ENCODE data around the gene THAP7. TPM values are rescaled to one million over a fixed set of nuclear protein-coding genes. Genes with fewer than 3 reads are reported as not detected.

The THAP7 gene
- total and polyA plus RNA-seq, 7 donors: 19.9 to 59.4 (median 39.2) TPM

DNA sequence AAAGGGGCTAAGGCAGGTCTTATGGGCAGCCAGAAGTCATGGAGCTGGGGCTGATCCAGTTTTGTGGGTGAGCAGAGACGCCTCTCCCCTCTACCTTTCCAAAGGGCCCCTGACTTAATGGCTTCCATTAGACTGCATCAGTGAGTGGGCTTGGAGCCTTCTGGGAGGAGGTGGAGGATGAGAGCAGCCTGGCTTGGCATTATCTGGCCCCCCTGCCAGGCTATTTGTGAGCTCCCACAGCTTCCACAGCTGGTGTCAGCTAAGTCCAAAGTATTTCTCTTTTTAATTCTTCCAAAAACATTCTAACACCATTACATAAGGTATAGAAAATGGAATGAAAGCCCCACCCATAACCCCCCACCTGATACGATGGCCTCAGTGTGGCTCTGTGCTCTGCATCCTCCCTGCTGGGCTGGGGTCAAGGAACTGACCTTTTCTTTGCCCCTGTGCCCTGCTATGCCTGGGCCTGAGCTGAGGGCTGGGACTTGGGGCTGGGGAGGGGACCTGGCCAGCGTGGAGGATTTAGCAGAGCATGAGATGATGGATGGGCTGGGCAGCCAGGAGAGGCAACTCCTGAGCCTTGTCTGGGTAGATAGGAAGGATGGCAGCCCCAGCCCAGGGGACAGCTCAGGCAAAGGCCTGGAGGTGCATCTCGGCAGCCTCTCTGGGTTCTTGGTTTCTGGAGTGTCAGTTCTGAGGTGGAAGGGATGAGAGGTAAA lies 30.8 kb downstream of the THAP7 start:
- no peaks in the 10 kb centered on the region for H3K27me3 ChIP-seq
- no peak for DNase-seq
- H3K4me3 ChIP-seq: no peak overlapping the region
- no peaks in the 10 kb centered on the region for H3K9me3 ChIP-seq
- TF ChIP-seq, protein P1, sequence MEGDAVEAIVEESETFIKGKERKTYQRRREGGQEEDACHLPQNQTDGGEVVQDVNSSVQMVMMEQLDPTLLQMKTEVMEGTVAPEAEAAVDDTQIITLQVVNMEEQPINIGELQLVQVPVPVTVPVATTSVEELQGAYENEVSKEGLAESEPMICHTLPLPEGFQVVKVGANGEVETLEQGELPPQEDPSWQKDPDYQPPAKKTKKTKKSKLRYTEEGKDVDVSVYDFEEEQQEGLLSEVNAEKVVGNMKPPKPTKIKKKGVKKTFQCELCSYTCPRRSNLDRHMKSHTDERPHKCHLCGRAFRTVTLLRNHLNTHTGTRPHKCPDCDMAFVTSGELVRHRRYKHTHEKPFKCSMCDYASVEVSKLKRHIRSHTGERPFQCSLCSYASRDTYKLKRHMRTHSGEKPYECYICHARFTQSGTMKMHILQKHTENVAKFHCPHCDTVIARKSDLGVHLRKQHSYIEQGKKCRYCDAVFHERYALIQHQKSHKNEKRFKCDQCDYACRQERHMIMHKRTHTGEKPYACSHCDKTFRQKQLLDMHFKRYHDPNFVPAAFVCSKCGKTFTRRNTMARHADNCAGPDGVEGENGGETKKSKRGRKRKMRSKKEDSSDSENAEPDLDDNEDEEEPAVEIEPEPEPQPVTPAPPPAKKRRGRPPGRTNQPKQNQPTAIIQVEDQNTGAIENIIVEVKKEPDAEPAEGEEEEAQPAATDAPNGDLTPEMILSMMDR (IDR thresholded peaks at IDR 0.05): no peak
- no peak for TF ChIP-seq POLR2AphosphoS5 (IDR thresholded peaks at IDR 0.05)
- TF ChIP-seq EP300 (IDR thresholded peaks at IDR 0.05): no peak
- TF ChIP-seq POLR2A (IDR thresholded peaks at IDR 0.05): no peak
- H3K4me1 ChIP-seq: peaks cover 0 to 12% (median 0%) of the 10 kb centered on the region in 4 donors
- no peaks in the 10 kb centered on the region for H3K36me3 ChIP-seq
- intact Hi-C loops (cut with DNase I): no loop called here
- H3K27ac ChIP-seq: no peak overlapping the region
- WGBS, 2 donors: 82 to 88% methylated on average over 4 of the region's 4 CpGs

GRCh38 chr22:20968281-20968977 lies 33.5 kb downstream of the THAP7 start:
- DNase-seq: no peak
- Histone ChIP-seq H3K36me3 (no peaks in the 10 kb centered on the region), H3K27me3 (peaks cover 2 to 16% (median 12%) of the 10 kb centered on the region in 3 donors), H3K9me3 (no peaks in the 10 kb centered on the region), H3K27ac (no peak overlapping the region), H3K4me1 (peaks cover 0 to 28% (median 11%) of the 10 kb centered on the region in 4 donors), H3K4me3 (no peak overlapping the region)
- WGBS, 2 donors: 83 to 87% methylated on average over 7 of the region's 7 CpGs
- intact Hi-C loops (cut with DNase I): no loop called here
- TF ChIP-seq, protein P1 (IDR thresholded peaks at IDR 0.05): no peak
- TF ChIP-seq EP300 (IDR thresholded peaks at IDR 0.05) (no peak), POLR2A (IDR thresholded peaks at IDR 0.05) (no peak), POLR2AphosphoS5 (IDR thresholded peaks at IDR 0.05) (no peak)

DNA sequence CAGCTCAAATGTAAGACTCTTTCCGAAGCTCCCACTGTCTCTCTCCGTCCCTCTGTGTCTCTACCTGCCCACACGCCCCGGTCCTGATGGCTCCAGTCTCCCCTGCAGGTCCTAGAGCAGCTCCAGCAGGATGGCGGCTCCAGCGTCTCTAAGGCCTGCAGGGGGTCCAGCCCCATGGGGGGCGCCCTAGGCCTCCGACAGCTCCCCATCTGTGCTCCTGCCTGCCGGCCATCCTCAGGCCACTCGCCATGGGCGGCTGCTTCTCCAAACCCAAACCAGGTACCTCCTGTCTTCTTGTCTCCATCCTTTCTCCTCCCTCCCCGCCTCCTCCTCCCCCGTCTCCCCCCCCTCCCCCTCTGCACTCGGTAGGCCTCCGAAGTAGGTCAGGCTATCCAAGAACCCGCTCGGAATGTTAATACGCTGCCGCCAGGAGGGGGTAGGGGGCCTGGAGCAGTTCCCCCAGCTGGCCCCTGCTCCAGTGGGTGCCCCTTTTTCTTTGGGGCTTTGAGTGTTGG lies 34.2 kb downstream of the THAP7 start:
- Histone ChIP-seq H3K4me3 (no peak overlapping the region), H3K4me1 (peaks cover 0 to 28% (median 11%) of the 10 kb centered on the region in 4 donors), H3K9me3 (no peaks in the 10 kb centered on the region), H3K36me3 (no peaks in the 10 kb centered on the region), H3K27ac (no peak overlapping the region), H3K27me3 (peaks cover 2 to 16% (median 13%) of the 10 kb centered on the region in 3 donors)
- WGBS, 2 donors: 72 to 78% methylated on average over 19 of the region's 19 CpGs
- DNase-seq: no peak
- intact Hi-C loops (cut with DNase I): no loop called here
- TF ChIP-seq, protein P1 (IDR thresholded peaks at IDR 0.05): no peak
- TF ChIP-seq EP300 (IDR thresholded peaks at IDR 0.05): no peak
- no peak for TF ChIP-seq POLR2AphosphoS5 (IDR thresholded peaks at IDR 0.05)
- TF ChIP-seq POLR2A (IDR thresholded peaks at IDR 0.05): no peak

DNA sequence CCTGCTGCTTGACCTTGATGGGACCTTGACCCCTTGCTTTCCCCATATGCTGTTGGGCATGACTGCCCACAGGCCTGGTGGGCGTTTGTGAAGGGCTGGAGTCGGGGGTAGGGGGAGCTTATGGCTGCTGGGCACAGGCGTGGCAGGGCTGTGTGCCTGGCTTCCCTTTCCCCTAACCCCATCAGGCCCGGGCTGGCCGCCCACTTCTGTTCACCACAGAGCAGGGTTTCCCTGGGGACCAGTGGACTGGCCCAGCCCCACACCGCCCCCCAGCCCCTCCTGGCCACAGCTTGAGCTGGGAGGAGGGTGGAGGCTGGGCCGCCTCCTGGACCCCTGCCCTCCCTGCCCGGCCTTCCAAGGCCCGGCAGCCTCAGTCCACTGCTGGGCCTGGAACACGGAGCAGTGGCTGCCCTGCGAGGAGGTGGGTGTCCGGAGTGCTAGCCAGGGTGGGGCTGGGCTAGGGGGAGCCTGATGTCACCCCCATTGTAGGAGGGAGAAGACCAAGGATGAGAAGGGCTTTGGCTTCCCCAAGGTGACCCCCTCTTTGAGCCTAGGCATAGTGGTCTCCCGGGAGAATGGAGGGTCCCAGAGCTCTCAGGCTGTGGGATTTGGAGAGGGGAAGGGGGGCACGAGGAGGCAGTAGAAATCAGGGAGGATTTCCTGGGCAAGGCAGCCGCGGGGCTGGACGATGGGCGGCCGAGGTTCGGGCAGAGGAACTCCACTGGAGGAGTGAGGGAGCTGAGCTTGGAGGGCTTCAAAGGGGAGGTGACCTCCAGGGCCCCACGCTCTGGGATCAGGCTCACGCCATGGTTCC lies 34.8 kb downstream of the THAP7 start, which contains the start of gene AIFM3:
Gene AIFM3, plus strand, starts transcription at position 373 of the 814 bp plus-strand sequence. CDS start 690 bp downstream, outside the sequence.
- Histone ChIP-seq H3K27me3 (peaks cover 2 to 16% (median 13%) of the 10 kb centered on the region in 3 donors), H3K4me1 (peaks cover 0 to 28% (median 11%) of the 10 kb centered on the region in 4 donors), H3K4me3 (no peak within 1 kb of the TSS), H3K36me3 (no peaks in the 10 kb centered on the region), H3K9me3 (no peaks in the 10 kb centered on the region), H3K27ac (no peak within 1 kb of the TSS)
- intact Hi-C loops (cut with DNase I): no loop called here
- no peak for DNase-seq
- TF ChIP-seq, protein P1 (IDR thresholded peaks at IDR 0.05): no peak
- TF ChIP-seq POLR2AphosphoS5 (IDR thresholded peaks at IDR 0.05) (no peak), EP300 (IDR thresholded peaks at IDR 0.05) (no peak), POLR2A (IDR thresholded peaks at IDR 0.05) (no peak)
- WGBS, 2 donors: 52 to 77% methylated on average over 22 of the region's 22 CpGs
